ENCODE measurements around the gene CRIM1.

The CRIM1 gene

DNA sequence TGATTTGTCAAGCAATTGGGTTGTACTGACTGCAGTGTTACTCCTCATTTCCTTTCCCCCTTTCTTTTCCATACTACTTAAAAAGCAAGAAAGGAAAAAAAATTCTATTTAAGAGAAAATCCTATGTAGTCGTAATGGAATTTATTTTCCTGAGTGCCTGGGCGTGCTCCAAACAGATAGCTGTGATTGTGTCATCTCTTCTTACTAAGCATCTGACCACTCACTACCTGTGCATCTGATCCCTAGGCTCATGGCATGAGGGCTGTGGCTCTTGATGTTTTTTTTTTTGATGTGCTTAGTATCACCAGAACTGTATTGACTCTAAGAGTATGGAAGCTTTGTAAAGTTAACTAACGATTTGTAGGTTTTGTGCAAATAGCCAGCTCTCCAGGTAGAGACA is 19.0 kb downstream of the CRIM1 start:
- no peak for DNase-seq
- H3K4me1 ChIP-seq (ENCODE audit: insufficient read depth, low read length), result no peaks in the 10 kb centered on the region
- H3K27me3 ChIP-seq (ENCODE audit: insufficient read depth, low read length, poor library complexity), result peaks cover 2% of the 10 kb centered on the region
- no peaks in the 10 kb centered on the region for H3K79me2 ChIP-seq (ENCODE audit: insufficient read depth, low read length)
- no peaks in the 10 kb centered on the region for H4K20me1 ChIP-seq (ENCODE audit: insufficient read depth, low read length)
- no peaks in the 10 kb centered on the region for H3K36me3 ChIP-seq (ENCODE audit: insufficient read depth, low read length)
- no peak for ATAC-seq (ENCODE audit: insufficient read depth, low read depth)
- no peak overlapping the region for H3K4me2 ChIP-seq (ENCODE audit: insufficient read depth, low read length)
- no peak overlapping the region for H3K4me3 ChIP-seq (ENCODE audit: low read depth in 1 of 2, low read length in 2 of 2)
- no peak overlapping the region for H2AFZ ChIP-seq (ENCODE audit: low read depth, low read length)
- H3K9me3 ChIP-seq (ENCODE audit: insufficient read depth, low read length, severe bottlenecking), result no peaks in the 10 kb centered on the region
- no peak for TF ChIP-seq EZH2 (IDR thresholded peaks at IDR 0.05; ENCODE audit: borderline replicate concordance, low read depth, low read length, severe bottlenecking)
- TF ChIP-seq, protein P1, sequence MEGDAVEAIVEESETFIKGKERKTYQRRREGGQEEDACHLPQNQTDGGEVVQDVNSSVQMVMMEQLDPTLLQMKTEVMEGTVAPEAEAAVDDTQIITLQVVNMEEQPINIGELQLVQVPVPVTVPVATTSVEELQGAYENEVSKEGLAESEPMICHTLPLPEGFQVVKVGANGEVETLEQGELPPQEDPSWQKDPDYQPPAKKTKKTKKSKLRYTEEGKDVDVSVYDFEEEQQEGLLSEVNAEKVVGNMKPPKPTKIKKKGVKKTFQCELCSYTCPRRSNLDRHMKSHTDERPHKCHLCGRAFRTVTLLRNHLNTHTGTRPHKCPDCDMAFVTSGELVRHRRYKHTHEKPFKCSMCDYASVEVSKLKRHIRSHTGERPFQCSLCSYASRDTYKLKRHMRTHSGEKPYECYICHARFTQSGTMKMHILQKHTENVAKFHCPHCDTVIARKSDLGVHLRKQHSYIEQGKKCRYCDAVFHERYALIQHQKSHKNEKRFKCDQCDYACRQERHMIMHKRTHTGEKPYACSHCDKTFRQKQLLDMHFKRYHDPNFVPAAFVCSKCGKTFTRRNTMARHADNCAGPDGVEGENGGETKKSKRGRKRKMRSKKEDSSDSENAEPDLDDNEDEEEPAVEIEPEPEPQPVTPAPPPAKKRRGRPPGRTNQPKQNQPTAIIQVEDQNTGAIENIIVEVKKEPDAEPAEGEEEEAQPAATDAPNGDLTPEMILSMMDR (IDR thresholded peaks at IDR 0.05; ENCODE audit: borderline replicate concordance, extremely low read depth, low read length, poor library complexity, severe bottlenecking), result no peak
- H3K9ac ChIP-seq (ENCODE audit: low read depth, low read length), result no peak overlapping the region
- no peak overlapping the region for H3K27ac ChIP-seq (ENCODE audit: low read length)

DNA sequence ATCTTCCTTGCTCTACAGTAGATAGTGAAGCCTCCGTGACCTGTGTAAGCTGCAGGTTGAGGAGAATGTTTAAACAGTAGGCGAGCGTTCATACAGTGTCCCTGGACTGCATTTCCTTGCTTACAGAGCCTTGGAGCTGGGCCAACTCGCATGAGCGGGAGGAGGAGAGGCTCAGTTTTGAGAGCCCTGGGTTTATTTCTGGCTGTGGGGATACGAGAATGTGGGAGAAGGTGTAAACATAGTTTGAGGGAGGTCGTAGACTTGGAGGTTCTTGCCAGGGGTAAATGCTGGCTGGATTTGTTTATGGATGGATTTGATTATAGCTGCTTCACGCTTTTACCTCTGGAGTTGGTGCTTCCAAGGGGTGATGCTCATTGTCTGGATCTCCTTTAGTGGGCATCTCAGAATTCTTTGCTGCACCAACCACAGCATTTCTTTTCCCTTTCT is 20.8 kb downstream of the CRIM1 start:
- Histone ChIP-seq H3K27ac (ENCODE audit: low read length) (no peak overlapping the region), H3K4me3 (ENCODE audit: low read depth in 1 of 2, low read length in 2 of 2) (no peak overlapping the region), H3K4me2 (ENCODE audit: insufficient read depth, low read length) (no peak overlapping the region), H3K79me2 (ENCODE audit: insufficient read depth, low read length) (no peaks in the 10 kb centered on the region), H4K20me1 (ENCODE audit: insufficient read depth, low read length) (no peaks in the 10 kb centered on the region), H3K9me3 (ENCODE audit: insufficient read depth, low read length, severe bottlenecking) (no peaks in the 10 kb centered on the region), H3K36me3 (ENCODE audit: insufficient read depth, low read length) (no peaks in the 10 kb centered on the region), H2AFZ (ENCODE audit: low read depth, low read length) (no peak overlapping the region), H3K4me1 (ENCODE audit: insufficient read depth, low read length) (no peaks in the 10 kb centered on the region), H3K27me3 (ENCODE audit: insufficient read depth, low read length, poor library complexity) (peaks cover 2% of the 10 kb centered on the region), H3K9ac (ENCODE audit: low read depth, low read length) (no peak overlapping the region)
- TF ChIP-seq, protein P1 (IDR thresholded peaks at IDR 0.05; ENCODE audit: borderline replicate concordance, extremely low read depth, low read length, poor library complexity, severe bottlenecking), result no peak
- no peak for TF ChIP-seq EZH2 (IDR thresholded peaks at IDR 0.05; ENCODE audit: borderline replicate concordance, low read depth, low read length, severe bottlenecking)
- DNase-seq (no peak), ATAC-seq (ENCODE audit: insufficient read depth, low read depth) (no peak)

DNA sequence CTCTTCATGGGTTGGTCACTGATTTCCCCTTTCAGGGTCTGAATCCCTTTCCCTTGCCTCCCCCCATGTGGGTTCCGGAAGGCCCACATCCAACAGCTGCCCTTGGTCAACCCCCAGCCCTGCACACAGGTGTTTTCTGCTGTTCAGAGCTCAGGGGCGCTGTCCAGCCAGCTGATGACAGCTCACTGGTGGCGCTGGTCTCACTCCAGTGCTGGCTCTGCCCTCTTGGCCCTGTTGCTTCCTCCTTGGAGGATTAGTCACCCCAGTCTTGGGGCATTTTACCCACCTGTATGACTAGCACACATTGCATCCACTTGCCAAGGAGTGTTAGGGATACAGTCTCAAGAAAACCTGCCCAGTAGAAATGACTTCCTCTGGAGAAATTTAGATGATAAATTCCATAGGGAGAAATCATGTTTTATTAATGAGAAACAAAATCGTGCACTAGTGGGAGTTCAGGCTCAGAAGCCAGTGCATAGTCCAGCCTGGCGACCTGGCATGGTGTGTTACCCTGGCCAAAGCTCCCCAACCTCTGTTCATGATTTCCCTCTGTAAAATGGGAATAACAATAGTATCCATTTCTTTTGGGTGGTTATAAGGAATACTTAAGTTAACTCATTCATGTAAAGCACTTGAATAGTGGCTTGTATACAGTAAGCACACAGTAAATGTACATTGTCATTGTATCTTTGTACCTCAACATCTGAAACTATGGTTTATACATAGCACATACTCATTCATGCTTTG is 21.6 kb downstream of the CRIM1 start:
- no peaks in the 10 kb centered on the region for H3K79me2 ChIP-seq (ENCODE audit: insufficient read depth, low read length)
- H3K9me3 ChIP-seq (ENCODE audit: insufficient read depth, low read length, severe bottlenecking), result no peaks in the 10 kb centered on the region
- no peak overlapping the region for H3K4me2 ChIP-seq (ENCODE audit: insufficient read depth, low read length)
- H3K4me1 ChIP-seq (ENCODE audit: insufficient read depth, low read length), result no peaks in the 10 kb centered on the region
- no peak overlapping the region for H3K27ac ChIP-seq (ENCODE audit: low read length)
- H3K9ac ChIP-seq (ENCODE audit: low read depth, low read length), result no peak overlapping the region
- no peak for ATAC-seq (ENCODE audit: insufficient read depth, low read depth)
- H3K36me3 ChIP-seq (ENCODE audit: insufficient read depth, low read length), result no peaks in the 10 kb centered on the region
- TF ChIP-seq EZH2 (IDR thresholded peaks at IDR 0.05; ENCODE audit: borderline replicate concordance, low read depth, low read length, severe bottlenecking), result no peak
- TF ChIP-seq, protein P1 (IDR thresholded peaks at IDR 0.05; ENCODE audit: borderline replicate concordance, extremely low read depth, low read length, poor library complexity, severe bottlenecking), result no peak
- no peaks in the 10 kb centered on the region for H4K20me1 ChIP-seq (ENCODE audit: insufficient read depth, low read length)
- peaks cover 2% of the 10 kb centered on the region for H3K27me3 ChIP-seq (ENCODE audit: insufficient read depth, low read length, poor library complexity)
- H2AFZ ChIP-seq (ENCODE audit: low read depth, low read length), result no peak overlapping the region
- no peak for DNase-seq
- H3K4me3 ChIP-seq (ENCODE audit: low read depth in 1 of 2, low read length in 2 of 2), result no peak overlapping the region

Measured in DND-41 (cell line).